H1 (cell line): ENCODE measurements around the gene SEMA3G. TPM values are rescaled to one million over a fixed set of nuclear protein-coding genes. Genes with fewer than 3 reads are reported as not detected.

Experiments used
- CTCF ChIA-PET: fragments of 300-600 bp; sonication (Branson Sonifier 250); formaldehyde crosslinking; loops from one replicate; lab custom pipeline; 2021; ENCODE audit not compliant: partially characterized antibody; lab: Charles Lee
- POLR2A ChIA-PET: fragments of 300-600 bp; sonication (Branson Sonifier 250); formaldehyde crosslinking; loops from one replicate; lab custom pipeline; 2021; ENCODE audit warnings: inconsistent platforms; ENCODE audit not compliant: partially characterized antibody; lab: Charles Lee
- DNase-seq, 2 experiments: peaks; one replicate each; pipeline versions ENCODE4 v3.0.0 to v3.0.0-alpha.2; 2010 to 2022; ENCODE audit warnings: low spot score in 2 of 2, low read depth in 1 of 2, mixed read lengths in 1 of 2
- FAIRE-seq: peaks from 2 replicates; lab custom pipeline; 2011; peaks lifted over from hg19 to GRCh38; lab: Jason Lieb, UNC
- H2AFZ ChIP-seq: 2 replicates; pipeline ENCODE4 v1.8.1; 2012; ENCODE audit warnings: low read length, inconsistent platforms
- H2AK5ac ChIP-seq: 2 replicates; pipeline ENCODE4 v1.6.1; 2013; ENCODE audit warnings: low read depth, low read length
- H2BK120ac ChIP-seq: replicated peaks from 2 replicates; pipeline ENCODE3; 2013; ENCODE audit warnings: low read depth, low read length, inconsistent platforms
- H2BK12ac ChIP-seq: 2 replicates; pipeline ENCODE4 v1.6.1; 2013; ENCODE audit warnings: low read depth, low read length
- H2BK15ac ChIP-seq: 2 replicates; pipeline ENCODE4 v1.6.1; 2013; ENCODE audit warnings: low read length
- H2BK20ac ChIP-seq: 2 replicates; pipeline ENCODE4 v1.6.1; 2013; ENCODE audit warnings: low read length
- H2BK5ac ChIP-seq: 2 replicates; pipeline ENCODE4 v1.6.1; 2013; ENCODE audit warnings: low read depth, low read length
- H3K14ac ChIP-seq: 2 replicates; pipeline ENCODE4 v1.6.1; 2013; ENCODE audit warnings: inconsistent platforms; ENCODE audit not compliant: insufficient read length
- H3K18ac ChIP-seq: 2 replicates; pipeline ENCODE4 v1.6.1; 2013; ENCODE audit warnings: low read length; ENCODE audit errors: extremely low read depth
- H3K23ac ChIP-seq: 2 replicates; pipeline ENCODE4 v1.6.1; 2013; ENCODE audit warnings: inconsistent platforms; ENCODE audit not compliant: insufficient read length
- H3K23me2 ChIP-seq: 2 replicates; pipeline ENCODE4 v1.6.1; 2013; ENCODE audit warnings: low read depth, low read length
- H3K27ac ChIP-seq: 2 replicates; pipeline ENCODE4 v1.6.1; 2011; ENCODE audit warnings: low read depth, low read length, inconsistent platforms
- H3K27me3 ChIP-seq, 4 experiments: replicated peaks in 1 of 4; 1 replicate in 1 of 4; 2 replicates in 3 of 4; pipeline versions ENCODE4 v1.6.1 to v1.8.1; 2011 to 2013; ENCODE audit warnings: low read length in 3 of 4, mild to moderate bottlenecking in 3 of 4, inconsistent platforms in 2 of 4, mixed read lengths in 2 of 4, moderate library complexity in 1 of 4; ENCODE audit not compliant: control insufficient read depth in 3 of 4, insufficient read depth in 3 of 4; ENCODE audit errors: extremely low read depth in 1 of 4
- H3K36me3 ChIP-seq, 4 experiments: 2 replicates each; pipeline versions ENCODE4 v1.6.1 to v1.8.1; 2011 to 2013; ENCODE audit warnings: mild to moderate bottlenecking in 4 of 4, low read length in 3 of 4, moderate library complexity in 2 of 4, control low read depth in 1 of 4, inconsistent platforms in 1 of 4; ENCODE audit not compliant: insufficient read depth in 4 of 4, control insufficient read depth in 2 of 4
- H3K4ac ChIP-seq: replicated peaks from 2 replicates; pipeline ENCODE3; 2013; ENCODE audit warnings: low read length, low read depth, mixed read lengths, inconsistent platforms; ENCODE audit not compliant: insufficient read length
- H3K4me1 ChIP-seq, 4 experiments: replicated peaks in 1 of 4; 1 replicate in 1 of 4; 2 replicates in 3 of 4; pipeline versions ENCODE4 v1.6.1 to v1.8.1; 2011 to 2013; ENCODE audit warnings: low read length in 3 of 4, inconsistent platforms in 2 of 4, mixed read lengths in 1 of 4; ENCODE audit not compliant: insufficient read depth in 4 of 4, control insufficient read depth in 3 of 4
- H3K4me2 ChIP-seq, 2 experiments: 2 replicates each; pipeline versions ENCODE4 v1.6.1 to v1.8.1; 2011 to 2013; ENCODE audit warnings: low read depth in 2 of 2, low read length in 2 of 2, control low read depth in 1 of 2, inconsistent platforms in 1 of 2, mild to moderate bottlenecking in 1 of 2; ENCODE audit not compliant: insufficient read depth in 1 of 2
- H3K4me3 ChIP-seq, 4 experiments: fragments of 200-600, 300-600 bp in 1 of 4; sonication (generic), shearing (Covaris generic), sonication (Bioruptor Twin) in 1 of 4; 2 replicates each; pipeline versions ENCODE4 v1.5.1 to v1.8.1; 2011 to 2016; ENCODE audit warnings: low read length in 4 of 4, low read depth in 3 of 4, control low read depth in 2 of 4, inconsistent platforms in 2 of 4, mild to moderate bottlenecking in 2 of 4, mixed read lengths in 1 of 4, moderate library complexity in 1 of 4; ENCODE audit not compliant: insufficient read depth in 2 of 4; ENCODE audit errors: extremely low read depth in 1 of 4
- H3K56ac ChIP-seq: replicated peaks from 2 replicates; pipeline ENCODE3; 2013; ENCODE audit warnings: low read depth, mild to moderate bottlenecking, mixed read lengths, low read length, inconsistent platforms; ENCODE audit not compliant: insufficient read length
- H3K79me1 ChIP-seq: 2 replicates; pipeline ENCODE4 v1.6.1; 2013; ENCODE audit warnings: low read depth, low read length, control low read depth
- H3K79me2 ChIP-seq, 2 experiments: 2 replicates each; pipeline versions ENCODE4 v1.6.1 to v1.8.1; 2012 to 2013; ENCODE audit warnings: low read length in 2 of 2, mild to moderate bottlenecking in 2 of 2, inconsistent platforms in 1 of 2; ENCODE audit not compliant: insufficient read depth in 2 of 2, control insufficient read depth in 1 of 2
- H3K9ac ChIP-seq, 4 experiments: replicated peaks in 1 of 4; 1 replicate in 1 of 4; 2 replicates in 3 of 4; pipeline versions ENCODE4 v1.6.1 to v1.8.1; 2011 to 2013; ENCODE audit warnings: low read depth in 3 of 4, low read length in 3 of 4, control low read depth in 2 of 4, mild to moderate bottlenecking in 2 of 4, moderate library complexity in 2 of 4, inconsistent platforms in 1 of 4; ENCODE audit errors: extremely low read depth in 1 of 4
- H3K9me3 ChIP-seq, 2 experiments: 2 replicates each; pipeline versions ENCODE4 v1.6.1 to v1.8.1; 2012 to 2013; ENCODE audit warnings: mild to moderate bottlenecking in 2 of 2, moderate library complexity in 2 of 2, control low read depth in 1 of 2, inconsistent platforms in 1 of 2, low read depth in 1 of 2, low read length in 1 of 2, mixed read lengths in 1 of 2; ENCODE audit not compliant: insufficient read depth in 2 of 2
- H4K20me1 ChIP-seq, 2 experiments: replicated peaks in 1 of 2; 2 replicates each; pipeline versions ENCODE3 to v1.8.1; 2011 to 2013; ENCODE audit warnings: inconsistent platforms in 2 of 2, low read length in 2 of 2, mild to moderate bottlenecking in 1 of 2; ENCODE audit not compliant: insufficient read depth in 2 of 2, control insufficient read depth in 1 of 2
- H4K5ac ChIP-seq: 2 replicates; pipeline ENCODE4 v1.6.1; 2013; ENCODE audit warnings: low read length, low read depth, mixed read lengths, inconsistent platforms; ENCODE audit not compliant: insufficient read length
- H4K8ac ChIP-seq: 2 replicates; pipeline ENCODE4 v1.8.0; 2013; ENCODE audit warnings: mild to moderate bottlenecking, moderate library complexity, low read length, inconsistent platforms; ENCODE audit not compliant: insufficient read depth; ENCODE audit errors: extremely low read depth
- H4K91ac ChIP-seq: replicated peaks from 2 replicates; pipeline ENCODE3; 2013; ENCODE audit warnings: low read length, mixed read lengths, inconsistent platforms; ENCODE audit not compliant: insufficient read length
- BRCA1 ChIP-seq: IDR thresholded peaks from 2 replicates; pipeline ENCODE4 v1.6.1; 2012; ENCODE audit warnings: low read depth, low read length, improper control_type of control experiment
- CBX8 ChIP-seq: fragments of 300-800, 300-1000 bp; sonication (generic); IDR thresholded peaks from 2 replicates; pipeline ENCODE4 v1.7.1; 2016; ENCODE audit warnings: low read depth, low read length, borderline replicate concordance
- CHD1 ChIP-seq: IDR thresholded peaks from 2 replicates; pipeline ENCODE4 v1.6.1; 2012; ENCODE audit warnings: low read depth, low read length, improper control_type of control experiment
- CREB1 ChIP-seq: IDR thresholded peaks from 2 replicates; pipeline ENCODE4 v1.6.1; 2012; ENCODE audit warnings: inconsistent platforms
- HDAC2 ChIP-seq, 2 experiments: fragments of 300-600 bp in 1 of 2; sonication (generic) in 1 of 2; IDR thresholded peaks; 2 replicates each; pipeline ENCODE4 v1.6.1; 2011 to 2012; ENCODE audit warnings: low read depth in 2 of 2, low read length in 2 of 2, mild to moderate bottlenecking in 2 of 2, moderate library complexity in 2 of 2, borderline replicate concordance in 1 of 2, inconsistent platforms in 1 of 2
- POU5F1 ChIP-seq: IDR thresholded peaks from 2 replicates; pipeline ENCODE4 v1.6.1; 2011; ENCODE audit warnings: low read depth, mild to moderate bottlenecking, low read length, moderate library complexity
- RAD21 ChIP-seq, 2 experiments: IDR thresholded peaks in 1 of 2; conservative IDR thresholded peaks in 1 of 2; 2 replicates each; pipeline ENCODE4 v1.6.1; 2011; ENCODE audit warnings: low read depth in 2 of 2, low read length in 2 of 2, improper control_type of control experiment in 1 of 2, inconsistent platforms in 1 of 2, mild to moderate bottlenecking in 1 of 2, moderate library complexity in 1 of 2
- RFX5 ChIP-seq: IDR thresholded peaks from 2 replicates; pipeline ENCODE4 v1.6.1; 2011; ENCODE audit warnings: low read depth, low read length, improper control_type of control experiment, borderline replicate concordance
- RNF2 ChIP-seq: fragments of 200-900, 300-1000 bp; sonication (generic); IDR thresholded peaks from 2 replicates; pipeline ENCODE4 v1.7.1; 2016; ENCODE audit warnings: borderline replicate concordance, low read depth, mild to moderate bottlenecking, antibody characterized with exemption, low read length; ENCODE audit not compliant: poor library complexity, severe bottlenecking; ENCODE audit errors: missing control alignments
- TAF7 ChIP-seq: optimal IDR thresholded peaks from 2 replicates; pipeline ENCODE3; 2011; ENCODE audit warnings: low read depth, mild to moderate bottlenecking, inconsistent platforms, low read length, moderate library complexity, borderline replicate concordance
- WGBS, 2 experiments: shearing (Covaris generic) in 1 of 2; methylation state at CpG; one replicate each; pipeline versions ENCODE4 v1.1.6 to v1.1.7; 2013 to 2015; ENCODE audit warnings: low lambda C conversion rate in 2 of 2, mixed read lengths in 2 of 2, inconsistent platforms in 1 of 2, low coverage in 1 of 2, missing lambda C conversion rate in 1 of 2; ENCODE audit not compliant: insufficient replicate concordance in 2 of 2, insufficient coverage in 1 of 2, insufficient read length in 1 of 2; ENCODE audit errors: extremely low coverage in 1 of 2, missing lambda C conversion rate in 1 of 2; 5-methylcytosine and 5-hydroxymethylcytosine counted together
- polyA plus RNA-seq, 7 experiments: library from polyadenylated mRNA; depleted of rRNA in 3 of 7; stranded (reverse) in 5 of 7; unstranded in 2 of 7; fragments of >200 nt in 5 of 7; fragments of 200-250 nt in 2 of 7; gene quantifications; 1 replicate in 5 of 7; 2 replicates in 1 of 7; 4 replicates in 1 of 7; pipeline versions ENCODE4 v1.2.1 to v1.2.3, GENCODE V29; 2011 to 2013; ENCODE audit warnings: missing spikeins in 2 of 7, mixed read lengths in 2 of 7
- total RNA-seq: library from RNA; stranded (reverse); fragmentation: NEBNext Ultra II Directional; extraction: Animal tissue kit (Norgen Biotek cat#: 25700); gene quantifications from 2 replicates; pipeline ENCODE4 v1.2.1, GENCODE V29; 2021

The SEMA3G gene
- total and polyA plus RNA-seq, 2 of the 8 experiments (the other 6 are each of a cell fraction or from before 2014, with no cell fraction given), result 0.95 to 1.5 TPM

DNA sequence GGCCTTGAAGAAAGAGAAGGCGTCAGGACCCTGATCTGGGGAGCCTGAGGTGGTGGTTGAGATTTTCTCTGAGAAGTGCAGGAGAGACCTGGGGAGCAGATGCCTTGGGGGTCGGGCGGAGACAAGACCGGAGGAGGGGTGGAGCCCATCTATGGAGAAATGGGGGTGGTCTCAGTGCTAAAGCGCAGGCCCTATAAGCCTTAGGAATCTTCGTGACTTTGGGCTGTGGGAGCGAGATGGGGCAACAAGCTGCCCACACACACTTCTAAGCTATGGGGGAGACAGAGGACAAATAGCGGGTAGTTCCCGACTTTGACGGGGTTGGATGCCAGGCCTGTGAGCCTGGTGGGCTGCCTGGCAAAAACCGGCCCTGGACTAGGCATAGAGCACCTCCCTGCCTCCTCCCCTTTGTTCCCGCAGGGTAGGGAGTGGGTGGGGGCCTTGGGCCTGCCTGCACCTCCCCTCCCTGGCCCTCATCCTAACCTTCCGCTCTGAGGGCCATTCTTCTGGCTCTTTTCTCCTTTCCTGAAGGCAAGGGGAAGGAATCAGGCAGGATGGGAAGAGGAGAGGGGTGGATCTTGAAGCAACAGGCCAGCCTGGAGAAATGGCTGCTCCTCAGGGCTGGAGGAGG, 11.4 kb upstream of the SEMA3G start:
- Histone ChIP-seq H4K20me1 (no peaks in the 10 kb centered on the region), H4K91ac (peak overlapping the region; percentile 40), H3K4me2 (peak overlapping the region; percentile 79 to 95), H3K27me3 (no peaks in the 10 kb centered on the region), H3K23me2 (peaks cover 8% of the 10 kb centered on the region), H3K4ac (peak overlapping the region; percentile 73), H3K56ac (no peak overlapping the region), H3K9ac (peak overlapping the region in 3 of 4 experiments; percentile 74 to 80 (median 77); a peak in 5 of 7 replicates), H3K36me3 (peaks cover 12 to 32% (median 19%) of the 10 kb centered on the region in 4 experiments), H2BK15ac (peak overlapping the region; percentile 9; the same call in 1 of the 2 replicates), H2AFZ (no peak overlapping the region), H3K9me3 (no peaks in the 10 kb centered on the region), H4K5ac (peak overlapping the region; percentile 42), H2BK5ac (peak overlapping the region; percentile 32; the same call in 1 of the 2 replicates), H2BK20ac (no peak overlapping the region), H2BK12ac (0 out of 2 replicates have a peak overlapping the region, but pooled peaks have one; percentile 35), H3K18ac (peak overlapping the region; percentile 60; the same call in 1 of the 2 replicates), H3K79me2 (peaks cover 0 to 23% of the 10 kb centered on the region in 2 experiments; a peak in 2 of 4 replicates), H2BK120ac (no peak overlapping the region), H3K79me1 (no peaks in the 10 kb centered on the region; the same call in 1 of the 2 replicates), H3K14ac (no peak overlapping the region), H2AK5ac (peak overlapping the region; percentile 54; the same call in 1 of the 2 replicates), H3K27ac (no peak overlapping the region; the same call in 1 of the 2 replicates), H3K4me3 (peak overlapping the region; percentile 63 to 98 (median 87)), H4K8ac (peak overlapping the region; percentile 57), H3K4me1 (peaks cover 0 to 24% (median 8%) of the 10 kb centered on the region in 4 experiments; a peak in 6 of 7 replicates), H3K23ac (no peak overlapping the region)
- 6% methylated on average over 11 of the region's 13 CpGs; no CpG with 5 or more reads in 1 of the 2 experiments for WGBS, 2 experiments
- DNase-seq (peak in 1 of 2 experiments; percentile 63), FAIRE-seq (no peak)
- ChIA-PET POLR2A (interaction anchor here (0.9 to 2.5 kb wide), 9 partner anchors 10 to 250 kb away, joined by 3 to 7 read pairs (median 3); partner anchors contain the start of genes GLT8D1, SPCS1 and UQCC5), CTCF (interaction anchor here (0.8 to 5.9 kb wide), 7 partner anchors 10 to 69 kb away, joined by 3 to 45 read pairs (median 5); partner anchors contain the start of gene SEMA3G)
- TF ChIP-seq CHD1 (no peak), RAD21 (IDR thresholded peaks at IDR 0.05 in 1 of 2, conservative IDR thresholded peaks at IDR 0.05 in 1 of 2; ENCODE audit: low read depth in 2 of 2, low read length in 2 of 2) (no peak), RNF2 (no peak), RFX5 (no peak), CREB1 (no peak), BRCA1 (no peak), HDAC2 (IDR thresholded peaks at IDR 0.05; ENCODE audit: borderline replicate concordance in 1 of 2, low read depth in 2 of 2, low read length in 2 of 2) (0 out of 4 replicates have a peak, but pooled peaks of 1 of the 2 experiments have one; percentile 31), TAF7 (peak; percentile 49), CBX8 (no peak), POU5F1 (no peak)
